HepG2 (cell line): ENCODE measurements around the gene MRPL42. TPM values are rescaled to one million over a fixed set of nuclear protein-coding genes. Genes with fewer than 3 reads are reported as not detected.

Experiments used
- ATAC-seq: fragments of 200-7000 bp; cut with Tn5 transposase; 3 replicates; pipeline ENCODE4 v1.9.1; 2020; ENCODE audit warnings: mild to moderate bottlenecking, moderate library complexity
- BruUV-seq: library from RNA; stranded (reverse); fragments of 400-500 nt; replicated peaks from 2 replicates; lab custom pipeline; 2021; lab: Mats Ljungman, UMichigan
- CTCF ChIA-PET: fragments of 300-600 bp; formaldehyde crosslinking; extraction: SDS; loops from one replicate; lab custom pipeline; 2021; ENCODE audit warnings: low total read pairs, inconsistent platforms, low intra/inter-chr PET ratio; lab: Yijun Ruan, JAX
- POLR2A ChIA-PET: fragments of 350-600 bp; sonication (Branson Sonifier 250); formaldehyde crosslinking; loops from one replicate; lab custom pipeline; 2020; ENCODE audit warnings: antibody characterized with exemption, inconsistent platforms; lab: Yijun Ruan, JAX
- DNase-seq: peaks from one replicate; pipeline ENCODE4 v3.0.0-alpha.2; 2015; ENCODE audit warnings: low spot score
- FAIRE-seq: peaks from 3 replicates; lab custom pipeline; 2011; peaks lifted over from hg19 to GRCh38; lab: Jason Lieb, UNC
- H2AFZ ChIP-seq: one replicate; pipeline ENCODE4 v1.6.1; 2011; ENCODE audit warnings: low read length, inconsistent platforms
- H3K27ac ChIP-seq: fragments of 300-600 bp; 3 replicates; pipeline ENCODE4 v1.8.0; 2011; ENCODE audit warnings: mixed run types, mild to moderate bottlenecking, mixed read lengths, low read length, inconsistent platforms; ENCODE audit not compliant: insufficient read depth; ENCODE audit errors: extremely low read length
- H3K27me3 ChIP-seq, 2 experiments: fragments of 200-600 bp in 1 of 2; 2 replicates in 1 of 2; 3 replicates in 1 of 2; pipeline versions ENCODE4 v1.6.0 to v1.8.0; 2011; ENCODE audit warnings: low read length in 2 of 2, mild to moderate bottlenecking in 2 of 2, moderate library complexity in 2 of 2, inconsistent platforms in 1 of 2; ENCODE audit not compliant: insufficient read depth in 2 of 2, control insufficient read depth in 1 of 2
- H3K36me3 ChIP-seq, 2 experiments: fragments of 200-600 bp in 1 of 2; replicated peaks in 1 of 2; 2 replicates in 1 of 2; 3 replicates in 1 of 2; pipeline versions ENCODE4 v1.5.1 to v1.8.0; 2011; ENCODE audit warnings: low read length in 2 of 2, inconsistent platforms in 1 of 2; ENCODE audit not compliant: insufficient read depth in 2 of 2, control insufficient read depth in 1 of 2
- H3K4me1 ChIP-seq: 2 replicates; pipeline ENCODE4 v1.5.1; 2012; ENCODE audit warnings: low read length, inconsistent platforms; ENCODE audit not compliant: insufficient read depth
- H3K4me2 ChIP-seq: 2 replicates; pipeline ENCODE4 v1.6.0; 2011; ENCODE audit warnings: low read depth, low read length, inconsistent platforms
- H3K4me3 ChIP-seq, 3 experiments: fragments of 200-600 bp in 1 of 3; sonication (generic), shearing (Covaris generic) in 1 of 3; replicated peaks in 1 of 3; 2 replicates each; pipeline ENCODE4 v1.5.1; 2011 to 2016; ENCODE audit warnings: low read length in 3 of 3, inconsistent platforms in 2 of 3, low read depth in 2 of 3, mild to moderate bottlenecking in 2 of 3, control low read depth in 1 of 3, mixed read lengths in 1 of 3; ENCODE audit not compliant: insufficient read depth in 1 of 3
- H3K79me2 ChIP-seq: one replicate; pipeline ENCODE4 v1.6.1; 2011; ENCODE audit warnings: low read length, inconsistent platforms; ENCODE audit not compliant: insufficient read depth
- H3K9ac ChIP-seq: 2 replicates; pipeline ENCODE4 v1.6.0; 2011; ENCODE audit warnings: mild to moderate bottlenecking, low read depth, low read length, inconsistent platforms; ENCODE audit not compliant: insufficient read depth
- H3K9me3 ChIP-seq: 2 replicates; pipeline ENCODE4 v1.5.1; 2012; ENCODE audit warnings: mild to moderate bottlenecking, low read length
- H4K20me1 ChIP-seq: 2 replicates; pipeline ENCODE4 v1.6.0; 2011; ENCODE audit warnings: inconsistent platforms, mild to moderate bottlenecking, low read length, moderate library complexity; ENCODE audit not compliant: insufficient read depth
- GATAD1 ChIP-seq: IDR thresholded peaks from 2 replicates; pipeline ENCODE4 v1.6.1; 2016; ENCODE audit warnings: missing genetic modification reagents, missing compliant biosample characterization
- HDAC2 ChIP-seq: sonication (generic); formaldehyde crosslinking; IDR thresholded peaks from 2 replicates; pipeline ENCODE4 v1.4.0; 2020; ENCODE audit warnings: missing genetic modification reagents
- LBX2 ChIP-seq: sonication (generic); formaldehyde crosslinking; IDR thresholded peaks from 2 replicates; pipeline ENCODE4 v1.5.0; 2020; ENCODE audit warnings: missing genetic modification reagents, mild to moderate bottlenecking, borderline replicate concordance
- NCOA2 ChIP-seq: sonication (generic); formaldehyde crosslinking; IDR thresholded peaks from 2 replicates; pipeline ENCODE4 v1.8.0; 2022; ENCODE audit warnings: inconsistent platforms
- SNAPC2 ChIP-seq: sonication (generic); formaldehyde crosslinking; IDR thresholded peaks from 2 replicates; pipeline ENCODE4 v1.8.1; 2022; ENCODE audit warnings: mild to moderate bottlenecking, missing genetic modification reagents
- U2AF1 ChIP-seq: fragments of 200-400 bp; formaldehyde crosslinking; optimal IDR thresholded peaks from 2 replicates; pipeline ENCODE3; 2017; ENCODE audit warnings: mild to moderate bottlenecking, low read depth, low read length
- ZBTB1 ChIP-seq: sonication (generic); formaldehyde crosslinking; IDR thresholded peaks from 2 replicates; pipeline ENCODE4 v1.4.0; 2020; ENCODE audit warnings: missing genetic modification reagents, borderline replicate concordance
- ZNF280D ChIP-seq: sonication (generic); formaldehyde crosslinking; IDR thresholded peaks from 2 replicates; pipeline ENCODE4 v1.5.1; 2020; ENCODE audit warnings: mild to moderate bottlenecking, missing genetic modification reagents
- ZNF768 ChIP-seq: sonication (generic); formaldehyde crosslinking; IDR thresholded peaks from 2 replicates; pipeline ENCODE4 v1.4.0; 2020; ENCODE audit warnings: missing genetic modification reagents
- WGBS: methylation state at CpG from one replicate; pipeline ENCODE4 v1.1.6; 2017; ENCODE audit warnings: low lambda C conversion rate; 5-methylcytosine and 5-hydroxymethylcytosine counted together
- in situ Hi-C: cut with HindIII; loops from 2 replicates; pipeline ENCODE4 v1.10.0; 2017; ENCODE audit warnings: low pct_unique_long_range_greater_than_20kb; ENCODE audit not compliant: extremely low pct_ligation_motif_present
- intact Hi-C: fragments of 100-400 bp; cut with micrococcal nuclease; formaldehyde crosslinking; loops from one replicate; pipeline ENCODE4 v1.10.0; 2022; ENCODE audit not compliant: unreplicated experiment
- polyA plus RNA-seq, 8 experiments: library from polyadenylated mRNA; depleted of rRNA in 3 of 8; stranded (reverse) in 7 of 8; unstranded in 1 of 8; fragments of >200 nt; fragmentation: Illumina TruSeq in 4 of 8; extraction: Trizol in 4 of 8; gene quantifications; 2 replicates each; pipeline versions ENCODE4 v1.2.1 to v1.2.3, GENCODE V29; 2011 to 2016; ENCODE audit warnings: low read depth in 4 of 8, missing spikeins in 1 of 8, mixed read lengths in 1 of 8; ENCODE audit not compliant: insufficient read depth in 1 of 8
- total RNA-seq, 5 experiments: library from RNA; depleted of rRNA; stranded (reverse); fragments of >200 nt; fragmentation: Illumina TruSeq; extraction: Trizol; gene quantifications; 2 replicates each; pipeline ENCODE4 v1.2.3, GENCODE V29; 2016; ENCODE audit warnings: low read depth in 1 of 5
- TF ChIP-seq, protein P1 (sequence below): sonication (generic); formaldehyde crosslinking; IDR thresholded peaks from 2 replicates; pipeline ENCODE4 v1.9.0; 2021; ENCODE audit warnings: missing genetic modification reagents, mild to moderate bottlenecking, borderline replicate concordance
- TF ChIP-seq, protein P2 (sequence below): sonication (generic); formaldehyde crosslinking; IDR thresholded peaks from 2 replicates; pipeline ENCODE4 v1.5.0; 2020; ENCODE audit warnings: mild to moderate bottlenecking, missing genetic modification reagents, moderate library complexity

The MRPL42 gene
- total and polyA plus RNA-seq, 2 of the 13 experiments (the other 11 are each of a cell fraction or from before 2014, with no cell fraction given): 93.3 to 148 TPM

DNA sequence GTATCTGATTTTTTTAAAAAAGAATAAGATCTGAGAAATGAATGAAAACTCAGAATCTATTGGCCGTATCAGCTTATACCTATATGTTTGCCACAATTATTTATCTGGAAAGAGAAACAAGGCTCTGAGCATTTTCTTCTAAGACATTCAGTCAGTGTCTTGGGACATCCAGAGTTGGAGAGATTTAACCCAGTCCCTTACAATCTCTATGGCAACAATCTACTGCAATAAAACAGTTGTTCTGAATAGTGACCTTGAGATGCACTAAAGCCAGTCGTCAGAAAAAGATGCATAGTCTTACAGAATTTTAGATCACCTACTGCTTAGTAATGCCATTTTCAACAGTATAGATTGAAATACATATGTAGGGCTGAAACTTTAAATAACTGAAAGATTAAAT lies 53.1 kb downstream of the MRPL42 start (continued):
- TF ChIP-seq, protein P1, sequence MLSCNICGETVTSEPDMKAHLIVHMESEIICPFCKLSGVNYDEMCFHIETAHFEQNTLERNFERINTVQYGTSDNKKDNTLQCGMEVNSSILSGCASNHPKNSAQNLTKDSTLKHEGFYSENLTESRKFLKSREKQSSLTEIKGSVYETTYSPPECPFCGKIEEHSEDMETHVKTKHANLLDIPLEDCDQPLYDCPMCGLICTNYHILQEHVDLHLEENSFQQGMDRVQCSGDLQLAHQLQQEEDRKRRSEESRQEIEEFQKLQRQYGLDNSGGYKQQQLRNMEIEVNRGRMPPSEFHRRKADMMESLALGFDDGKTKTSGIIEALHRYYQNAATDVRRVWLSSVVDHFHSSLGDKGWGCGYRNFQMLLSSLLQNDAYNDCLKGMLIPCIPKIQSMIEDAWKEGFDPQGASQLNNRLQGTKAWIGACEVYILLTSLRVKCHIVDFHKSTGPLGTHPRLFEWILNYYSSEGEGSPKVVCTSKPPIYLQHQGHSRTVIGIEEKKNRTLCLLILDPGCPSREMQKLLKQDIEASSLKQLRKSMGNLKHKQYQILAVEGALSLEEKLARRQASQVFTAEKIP (CRISPR knock-in tag): no peak

GRCh38 chr12:93521225-93522080 lies 54.1 kb downstream of the MRPL42 start:
- Histone ChIP-seq H3K9me3 (no peaks in the 10 kb centered on the region), H3K27me3 (no peaks in the 10 kb centered on the region; a peak in 1 of 5 replicates), H2AFZ (no peak overlapping the region), H3K4me3 (no peak overlapping the region), H3K4me2 (no peak overlapping the region), H4K20me1 (no peaks in the 10 kb centered on the region), H3K79me2 (no peaks in the 10 kb centered on the region), H3K4me1 (peaks cover 18% of the 10 kb centered on the region), H3K9ac (no peak overlapping the region), H3K27ac (no peak overlapping the region)
- BruUV-seq: no TSS peak
- FAIRE-seq (no peak), DNase-seq (no peak), ATAC-seq (no peak)
- in situ Hi-C loops (loop anchor here (5.0 kb wide), 1 partner anchor 581 kb away; no protein-coding TSS in a partner anchor), intact Hi-C loops (no loop called here)
- 34% methylated on average over 6 of the region's 6 CpGs for WGBS
- CTCF ChIA-PET: no interaction called here
- TF ChIP-seq, protein P2, sequence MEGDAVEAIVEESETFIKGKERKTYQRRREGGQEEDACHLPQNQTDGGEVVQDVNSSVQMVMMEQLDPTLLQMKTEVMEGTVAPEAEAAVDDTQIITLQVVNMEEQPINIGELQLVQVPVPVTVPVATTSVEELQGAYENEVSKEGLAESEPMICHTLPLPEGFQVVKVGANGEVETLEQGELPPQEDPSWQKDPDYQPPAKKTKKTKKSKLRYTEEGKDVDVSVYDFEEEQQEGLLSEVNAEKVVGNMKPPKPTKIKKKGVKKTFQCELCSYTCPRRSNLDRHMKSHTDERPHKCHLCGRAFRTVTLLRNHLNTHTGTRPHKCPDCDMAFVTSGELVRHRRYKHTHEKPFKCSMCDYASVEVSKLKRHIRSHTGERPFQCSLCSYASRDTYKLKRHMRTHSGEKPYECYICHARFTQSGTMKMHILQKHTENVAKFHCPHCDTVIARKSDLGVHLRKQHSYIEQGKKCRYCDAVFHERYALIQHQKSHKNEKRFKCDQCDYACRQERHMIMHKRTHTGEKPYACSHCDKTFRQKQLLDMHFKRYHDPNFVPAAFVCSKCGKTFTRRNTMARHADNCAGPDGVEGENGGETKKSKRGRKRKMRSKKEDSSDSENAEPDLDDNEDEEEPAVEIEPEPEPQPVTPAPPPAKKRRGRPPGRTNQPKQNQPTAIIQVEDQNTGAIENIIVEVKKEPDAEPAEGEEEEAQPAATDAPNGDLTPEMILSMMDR (CRISPR knock-in tag): no peak
- TF ChIP-seq SNAPC2 (CRISPR knock-in tag): no peak
- TF ChIP-seq ZNF280D (CRISPR knock-in tag): no peak
- no peak for TF ChIP-seq NCOA2 (CRISPR knock-in tag)
- no peak for TF ChIP-seq ZNF768 (CRISPR knock-in tag)
- TF ChIP-seq U2AF1: no peak
- no peak for TF ChIP-seq ZBTB1 (CRISPR knock-in tag)
- TF ChIP-seq LBX2 (CRISPR knock-in tag): no peak
- TF ChIP-seq HDAC2 (CRISPR knock-in tag): no peak
- TF ChIP-seq GATAD1 (CRISPR knock-in tag): no peak
- TF ChIP-seq, all 625 proteins: peak for 0
- no peaks in the 10 kb centered on the region for H3K36me3 ChIP-seq
- POLR2A ChIA-PET: no interaction called here
